Tibial artery (tissue), 4 donors: ENCODE results near the gene GPR61.

ENCODE experiments used
- DNase-seq, 2 donors: peaks; one replicate each; pipeline ENCODE4 v3.0.0-alpha.2; 2019
- H3K27ac ChIP-seq, 2 donors: fragments of 200-600 bp; sonication (generic) in 1 of 2; 1 replicate in 1 of 2; 2 replicates in 1 of 2; pipeline ENCODE4 v1.5.1; 2018 to 2019; ENCODE audit warnings: mild to moderate bottlenecking in 1 of 2
- H3K27me3 ChIP-seq, 2 donors: fragments of 200-600 bp; sonication (generic) in 1 of 2; one replicate each; pipeline versions ENCODE4 v1.5.1 to v1.6.0; 2016 to 2019
- H3K36me3 ChIP-seq, 3 donors: fragments of 200-600 bp; sonication (generic) in 2 of 3; one replicate each; pipeline ENCODE4 v1.5.1; 2016 to 2019; ENCODE audit warnings: mild to moderate bottlenecking in 2 of 3
- H3K4me1 ChIP-seq, 4 donors: fragments of 200-600 bp; sonication (generic) in 2 of 4; 1 replicate in 3 of 4; 2 replicates in 1 of 4; pipeline ENCODE4 v1.5.1; 2016 to 2019
- H3K4me3 ChIP-seq, 2 donors: fragments of 200-600 bp; sonication (generic) in 1 of 2; 1 replicate in 1 of 2; 2 replicates in 1 of 2; pipeline ENCODE4 v1.5.1; 2018 to 2019; ENCODE audit warnings: mild to moderate bottlenecking in 2 of 2
- H3K9me3 ChIP-seq, 3 donors: fragments of 200-600 bp; sonication (generic) in 1 of 3; one replicate each; pipeline ENCODE4 v1.5.1; 2016 to 2019
- intact Hi-C: fragments of 100-400 bp; cut with DNase I; formaldehyde crosslinking; loops from one replicate; pipeline ENCODE4 v1.15.0; 2023; ENCODE audit warnings: low total_unique reads
- TF ChIP-seq, protein P1 (sequence below), 2 experiments: fragments of 200-600 bp in 1 of 2; fragments of 450-650 bp in 1 of 2; IDR thresholded peaks; one replicate each; pipeline ENCODE4 v1.5.1; 2017 to 2019; ENCODE audit warnings: antibody characterized with exemption in 2 of 2, mild to moderate bottlenecking in 1 of 2, moderate library complexity in 1 of 2

Gene GPR61

GRCh38 chr1:109541102-109541501 is 1.4 kb downstream of the GPR61 start:
- H3K36me3 ChIP-seq, result no peaks in the 10 kb centered on the region
- no peak for DNase-seq
- TF ChIP-seq, protein P1, sequence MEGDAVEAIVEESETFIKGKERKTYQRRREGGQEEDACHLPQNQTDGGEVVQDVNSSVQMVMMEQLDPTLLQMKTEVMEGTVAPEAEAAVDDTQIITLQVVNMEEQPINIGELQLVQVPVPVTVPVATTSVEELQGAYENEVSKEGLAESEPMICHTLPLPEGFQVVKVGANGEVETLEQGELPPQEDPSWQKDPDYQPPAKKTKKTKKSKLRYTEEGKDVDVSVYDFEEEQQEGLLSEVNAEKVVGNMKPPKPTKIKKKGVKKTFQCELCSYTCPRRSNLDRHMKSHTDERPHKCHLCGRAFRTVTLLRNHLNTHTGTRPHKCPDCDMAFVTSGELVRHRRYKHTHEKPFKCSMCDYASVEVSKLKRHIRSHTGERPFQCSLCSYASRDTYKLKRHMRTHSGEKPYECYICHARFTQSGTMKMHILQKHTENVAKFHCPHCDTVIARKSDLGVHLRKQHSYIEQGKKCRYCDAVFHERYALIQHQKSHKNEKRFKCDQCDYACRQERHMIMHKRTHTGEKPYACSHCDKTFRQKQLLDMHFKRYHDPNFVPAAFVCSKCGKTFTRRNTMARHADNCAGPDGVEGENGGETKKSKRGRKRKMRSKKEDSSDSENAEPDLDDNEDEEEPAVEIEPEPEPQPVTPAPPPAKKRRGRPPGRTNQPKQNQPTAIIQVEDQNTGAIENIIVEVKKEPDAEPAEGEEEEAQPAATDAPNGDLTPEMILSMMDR (IDR thresholded peaks at IDR 0.05), result no peak
- H3K27me3 ChIP-seq, result peaks cover 0 to 3% of the 10 kb centered on the region in 2 donors
- H3K27ac ChIP-seq, result no peak overlapping the region
- H3K4me1 ChIP-seq, result peaks cover 0 to 6% (median 1%) of the 10 kb centered on the region in 4 donors
- no peaks in the 10 kb centered on the region for H3K9me3 ChIP-seq
- intact Hi-C loops, result loop anchor here (10.0 kb wide), 1 partner anchor 444 kb away; the partner anchor contains the start of gene AHCYL1
- H3K4me3 ChIP-seq, result no peak overlapping the region

GRCh38 chr1:109542657-109543056 is 3.0 kb downstream of the GPR61 start:
- Histone ChIP-seq H3K9me3 (no peaks in the 10 kb centered on the region), H3K27me3 (peaks cover 0 to 3% of the 10 kb centered on the region in 2 donors), H3K4me3 (no peak overlapping the region), H3K27ac (no peak overlapping the region), H3K36me3 (no peaks in the 10 kb centered on the region), H3K4me1 (peaks cover 0 to 13% (median 10%) of the 10 kb centered on the region in 4 donors)
- intact Hi-C loops, result loop anchor here (2.0 to 10.0 kb wide), 2 partner anchors 74 to 442 kb away; partner anchors contain the start of gene AHCYL1
- DNase-seq, result no peak
- TF ChIP-seq, protein P1 (IDR thresholded peaks at IDR 0.05), result no peak

DNA sequence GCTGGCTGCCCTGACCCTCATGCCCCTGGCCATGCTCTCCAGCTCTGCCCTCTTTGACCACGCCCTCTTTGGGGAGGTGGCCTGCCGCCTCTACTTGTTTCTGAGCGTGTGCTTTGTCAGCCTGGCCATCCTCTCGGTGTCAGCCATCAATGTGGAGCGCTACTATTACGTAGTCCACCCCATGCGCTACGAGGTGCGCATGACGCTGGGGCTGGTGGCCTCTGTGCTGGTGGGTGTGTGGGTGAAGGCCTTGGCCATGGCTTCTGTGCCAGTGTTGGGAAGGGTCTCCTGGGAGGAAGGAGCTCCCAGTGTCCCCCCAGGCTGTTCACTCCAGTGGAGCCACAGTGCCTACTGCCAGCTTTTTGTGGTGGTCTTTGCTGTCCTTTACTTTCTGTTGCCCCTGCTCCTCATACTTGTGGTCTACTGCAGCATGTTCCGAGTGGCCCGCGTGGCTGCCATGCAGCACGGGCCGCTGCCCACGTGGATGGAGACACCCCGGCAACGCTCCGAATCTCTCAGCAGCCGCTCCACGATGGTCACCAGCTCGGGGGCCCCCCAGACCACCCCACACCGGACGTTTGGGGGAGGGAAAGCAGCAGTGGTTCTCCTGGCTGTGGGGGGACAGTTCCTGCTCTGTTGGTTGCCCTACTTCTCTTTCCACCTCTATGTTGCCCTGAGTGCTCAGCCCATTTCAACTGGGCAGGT is 3.8 kb downstream of the GPR61 start:
- Histone ChIP-seq H3K4me3 (no peak overlapping the region), H3K36me3 (no peaks in the 10 kb centered on the region), H3K27me3 (peaks cover 0 to 3% of the 10 kb centered on the region in 2 donors), H3K27ac (no peak overlapping the region), H3K4me1 (peaks cover 0 to 13% (median 10%) of the 10 kb centered on the region in 4 donors), H3K9me3 (no peaks in the 10 kb centered on the region)
- TF ChIP-seq, protein P1 (IDR thresholded peaks at IDR 0.05), result no peak
- no peak for DNase-seq
- intact Hi-C loops, result loop anchor here (2.0 to 10.0 kb wide), 2 partner anchors 73 to 441 kb away; partner anchors contain the start of gene AHCYL1

- H3K36me3 ChIP-seq, result no peaks in the 10 kb centered on the region
- H3K9me3 ChIP-seq, result no peaks in the 10 kb centered on the region
- H3K4me3 ChIP-seq, result no peak overlapping the region
- H3K4me1 ChIP-seq, result peaks cover 0 to 13% (median 10%) of the 10 kb centered on the region in 4 donors
- TF ChIP-seq, protein P1 (IDR thresholded peaks at IDR 0.05), result no peak
- peaks cover 0 to 3% of the 10 kb centered on the region in 2 donors for H3K27me3 ChIP-seq
- DNase-seq, result no peak
- no peak overlapping the region for H3K27ac ChIP-seq
- intact Hi-C loops, result loop anchor here (2.0 to 10.0 kb wide), 2 partner anchors 73 to 441 kb away; partner anchors contain the start of gene AHCYL1
These were observed 4.5 kb downstream of the GPR61 start for GRCh38 chr1:109543988-109544735.

GRCh38 chr1:109546311-109547109 is 6.8 kb downstream of the GPR61 start:
- peaks cover 0 to 32% (median 17%) of the 10 kb centered on the region in 4 donors for H3K4me1 ChIP-seq
- H3K27me3 ChIP-seq, result peaks cover 0 to 3% of the 10 kb centered on the region in 2 donors
- H3K9me3 ChIP-seq, result no peaks in the 10 kb centered on the region
- TF ChIP-seq, protein P1 (IDR thresholded peaks at IDR 0.05), result peak; percentile 75 to 86
- intact Hi-C loops, result loop anchor here (5.0 to 10.0 kb wide), 2 partner anchors 226 to 438 kb away; partner anchors contain the start of gene AHCYL1
- no peaks in the 10 kb centered on the region for H3K36me3 ChIP-seq
- H3K4me3 ChIP-seq, result peak overlapping the region; percentile 91 to 96
- peak overlapping the region; percentile 94 to 96 for H3K27ac ChIP-seq
- peak; percentile 91 to 94 for DNase-seq
